Activated naive CD4-positive, alpha-beta T cell treated with anti-CD3 and anti-CD28 coated beads, Interleukin-2, amount 50 U/mL, for 16 hours (primary cell): ENCODE data around the gene SFPQ.
"Not testable (repeated sequence)": the region's sequence is repeated elsewhere in the genome, so short reads cannot be mapped to it uniquely, and the experiment has no call there.

ENCODE experiments used
- DNase-seq: peaks from one replicate; pipeline ENCODE4 v3.0.0-alpha.2; 2020

SFPQ gene, protein sequence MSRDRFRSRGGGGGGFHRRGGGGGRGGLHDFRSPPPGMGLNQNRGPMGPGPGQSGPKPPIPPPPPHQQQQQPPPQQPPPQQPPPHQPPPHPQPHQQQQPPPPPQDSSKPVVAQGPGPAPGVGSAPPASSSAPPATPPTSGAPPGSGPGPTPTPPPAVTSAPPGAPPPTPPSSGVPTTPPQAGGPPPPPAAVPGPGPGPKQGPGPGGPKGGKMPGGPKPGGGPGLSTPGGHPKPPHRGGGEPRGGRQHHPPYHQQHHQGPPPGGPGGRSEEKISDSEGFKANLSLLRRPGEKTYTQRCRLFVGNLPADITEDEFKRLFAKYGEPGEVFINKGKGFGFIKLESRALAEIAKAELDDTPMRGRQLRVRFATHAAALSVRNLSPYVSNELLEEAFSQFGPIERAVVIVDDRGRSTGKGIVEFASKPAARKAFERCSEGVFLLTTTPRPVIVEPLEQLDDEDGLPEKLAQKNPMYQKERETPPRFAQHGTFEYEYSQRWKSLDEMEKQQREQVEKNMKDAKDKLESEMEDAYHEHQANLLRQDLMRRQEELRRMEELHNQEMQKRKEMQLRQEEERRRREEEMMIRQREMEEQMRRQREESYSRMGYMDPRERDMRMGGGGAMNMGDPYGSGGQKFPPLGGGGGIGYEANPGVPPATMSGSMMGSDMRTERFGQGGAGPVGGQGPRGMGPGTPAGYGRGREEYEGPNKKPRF

DNA sequence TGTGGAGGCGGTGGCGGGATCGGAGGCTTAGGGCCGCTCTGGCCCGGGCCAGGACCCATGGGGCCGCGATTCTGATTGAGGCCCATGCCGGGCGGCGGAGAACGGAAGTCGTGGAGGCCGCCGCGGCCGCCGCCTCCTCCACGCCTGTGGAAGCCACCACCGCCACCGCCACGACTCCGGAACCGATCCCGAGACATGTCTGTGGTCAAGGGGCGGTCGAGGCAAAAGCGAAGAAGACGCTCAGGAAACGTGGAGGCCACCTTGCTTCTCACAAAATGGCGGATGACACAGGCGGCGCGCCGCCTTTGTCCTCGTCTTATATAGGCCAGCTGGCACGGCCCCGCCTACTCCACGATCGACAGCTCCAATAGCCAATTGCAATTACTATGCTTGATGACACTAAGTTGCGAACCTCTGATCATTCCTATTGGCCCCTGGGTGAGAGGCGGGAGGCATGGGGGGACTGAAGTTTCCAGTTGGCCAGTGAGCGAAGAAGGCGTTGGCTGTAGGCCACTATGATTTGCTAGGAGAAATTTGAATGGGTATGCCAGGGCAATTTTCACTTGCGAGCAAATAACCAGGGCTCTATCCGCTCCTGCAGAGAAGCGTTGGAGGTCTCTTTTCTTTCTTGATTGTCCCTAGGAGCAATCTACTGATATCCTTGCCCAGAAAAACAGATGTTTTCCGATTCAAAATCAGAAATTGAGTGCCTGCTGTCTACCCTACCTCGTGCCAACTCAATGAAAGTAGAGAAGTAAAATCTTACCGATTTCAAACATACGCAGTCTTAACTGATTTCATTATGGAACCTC, at the start of gene SFPQ:
Gene SFPQ (minus strand): TSS at position 293 of the 812 bp plus-strand sequence. CDS start 96 bp downstream, at position 197.
- DNase-seq = peak; percentile 94

DNA sequence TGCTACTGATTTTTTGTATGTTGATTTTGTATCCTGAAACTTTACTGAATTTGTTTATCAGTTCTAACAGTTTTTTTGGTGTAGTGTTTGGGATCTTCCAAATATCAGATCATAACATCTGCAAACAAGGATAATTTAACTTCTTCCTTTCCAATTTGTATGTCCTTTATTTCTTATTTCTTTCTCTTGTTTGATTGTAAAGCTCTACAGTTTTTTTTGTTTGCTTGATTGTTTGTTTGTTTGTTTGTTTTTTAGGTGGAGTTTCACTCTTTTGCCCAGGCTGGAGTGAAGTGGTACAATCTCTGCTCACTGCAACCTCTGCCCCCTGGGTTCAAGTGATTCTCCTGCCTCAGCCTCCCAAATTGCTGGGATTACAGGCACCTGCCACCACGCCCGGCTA, 43.8 kb upstream of the SFPQ start:
- not testable (repeated sequence) for DNase-seq

DNA sequence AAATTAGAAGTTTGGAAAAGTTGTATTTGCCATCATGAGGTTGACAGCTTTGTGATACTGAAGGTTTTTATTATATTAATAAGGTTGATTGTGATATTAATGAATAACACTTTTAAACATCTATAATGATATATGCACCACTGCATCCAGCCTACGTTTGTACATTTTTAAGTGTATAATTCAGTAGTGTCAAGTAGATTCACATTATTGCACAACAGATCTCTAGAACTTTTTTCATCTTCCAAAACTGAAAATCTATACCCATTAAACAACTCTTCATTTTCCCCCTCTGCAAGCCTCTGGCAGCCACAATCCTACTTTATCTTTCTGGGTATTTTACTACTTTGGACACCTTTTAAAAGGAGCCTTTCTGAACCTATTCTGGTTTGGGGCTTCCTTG, 38.3 kb upstream of the SFPQ start:
- DNase-seq = no peak

DNA sequence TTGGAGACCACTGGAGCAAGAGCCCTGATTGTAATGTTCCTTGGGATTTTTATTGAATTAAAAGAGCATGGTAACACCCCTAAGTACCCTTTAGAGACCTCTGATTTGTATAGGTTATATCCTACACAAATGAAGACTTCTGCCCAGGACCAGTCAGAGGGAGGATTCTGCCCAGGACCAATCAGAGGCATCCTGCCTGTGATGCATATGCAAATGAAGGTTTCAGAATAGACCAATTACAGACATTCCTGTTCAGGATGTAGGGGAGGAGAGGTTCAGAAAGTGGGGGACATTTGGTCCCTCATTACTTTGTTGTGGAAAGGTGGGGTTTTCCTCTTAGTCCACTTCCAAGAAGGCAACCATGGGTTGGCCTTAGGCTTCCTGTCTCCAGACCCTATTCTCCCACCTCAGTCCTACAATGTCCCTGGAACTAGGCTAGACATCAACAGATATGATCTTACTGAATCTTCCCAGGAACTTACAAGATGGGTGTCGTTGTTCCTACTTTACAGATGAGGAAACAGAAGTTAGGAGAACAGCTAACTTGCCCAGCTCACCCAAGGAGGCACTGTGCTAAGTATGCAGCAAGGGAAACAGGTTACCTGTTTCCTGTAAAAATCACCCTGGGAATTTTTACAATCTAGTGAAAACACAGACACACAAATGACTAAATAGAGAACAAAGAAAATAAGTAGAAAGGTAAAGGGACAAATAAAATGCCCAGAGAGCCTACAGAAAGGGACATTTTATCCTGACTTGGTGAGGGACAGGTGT, 36.8 kb upstream of the SFPQ start:
- DNase-seq = no peak

DNA sequence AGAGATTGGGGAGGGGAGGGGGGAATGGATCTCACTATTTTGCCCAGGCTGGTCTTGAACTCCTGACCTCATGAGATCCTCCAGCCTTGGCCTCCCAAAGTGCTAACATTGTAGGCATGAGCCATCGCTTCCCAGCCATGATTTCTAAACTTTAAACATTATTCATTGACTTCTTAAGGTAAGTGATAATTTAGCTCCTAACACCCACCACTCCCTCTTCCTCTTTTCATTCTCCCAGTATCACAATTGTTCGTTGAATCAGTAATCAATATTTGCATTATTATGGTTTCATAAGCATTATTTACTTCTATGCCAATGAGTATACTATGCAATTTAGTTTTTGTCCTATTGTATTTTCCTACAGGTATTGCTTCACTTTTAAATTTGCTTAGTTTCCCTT, 33.6 kb upstream of the SFPQ start:
- no peak for DNase-seq

DNA sequence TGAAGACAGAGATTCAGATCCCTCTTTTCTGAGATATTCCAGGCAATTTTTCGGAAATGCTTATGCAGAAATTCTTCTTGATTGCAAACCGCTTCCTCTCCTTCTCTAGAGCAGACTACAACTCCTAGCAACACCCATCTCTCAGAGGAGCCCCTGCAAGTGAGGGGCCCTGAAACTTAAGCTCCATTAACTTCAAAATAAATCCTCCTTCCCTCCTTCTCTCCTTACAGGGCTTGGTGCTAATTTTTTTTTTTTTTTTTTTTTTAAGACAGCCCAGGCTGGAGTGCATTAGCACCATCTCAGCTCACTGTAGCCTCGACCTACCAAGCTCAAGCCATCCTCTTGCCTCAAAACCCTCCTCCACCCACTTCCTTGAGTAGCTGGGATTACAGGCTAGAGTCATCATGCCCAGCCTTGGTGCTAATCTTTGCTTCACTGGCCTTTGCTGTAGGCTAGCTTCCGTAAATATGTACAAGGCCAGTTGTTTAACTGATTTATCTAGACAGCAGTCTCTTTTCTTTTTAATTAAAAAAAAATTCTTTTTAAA, 30.2 kb upstream of the SFPQ start:
- DNase-seq = no peak

DNA sequence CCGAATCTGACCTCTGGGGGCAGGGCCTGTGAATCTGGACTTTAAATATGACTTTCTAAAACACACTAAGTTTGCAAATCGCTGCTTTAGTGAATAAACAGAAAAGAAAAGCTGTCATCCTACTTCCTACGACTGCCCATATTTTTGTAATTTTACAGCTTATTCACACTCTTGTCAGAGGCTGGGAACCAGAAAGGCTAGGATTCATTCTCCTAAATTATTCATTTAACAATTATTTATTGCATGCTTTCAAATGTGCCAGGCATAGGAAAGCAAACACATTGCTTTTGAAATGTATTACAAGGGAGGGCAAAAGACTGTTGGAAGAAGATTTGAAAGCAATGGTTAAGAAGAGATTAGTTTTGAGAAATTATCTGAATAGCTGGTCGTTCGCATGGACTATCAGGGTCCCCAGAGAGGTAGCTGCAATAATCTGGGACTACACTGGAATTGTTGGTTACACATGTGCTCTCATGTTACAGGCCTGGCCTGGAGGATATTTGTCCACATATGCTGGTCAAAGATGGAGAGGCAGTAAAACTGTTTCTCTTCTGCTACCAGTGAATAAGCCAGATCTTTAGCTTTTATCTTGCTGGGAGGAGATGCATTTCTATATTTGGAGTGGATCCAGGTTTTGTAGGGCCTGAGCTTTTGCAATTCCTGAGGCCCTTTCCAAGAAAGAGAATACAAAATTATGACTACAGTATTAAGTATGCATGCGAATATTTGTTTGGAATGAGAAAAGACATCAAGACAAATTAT, 29.6 kb upstream of the SFPQ start:
- no peak for DNase-seq

DNA sequence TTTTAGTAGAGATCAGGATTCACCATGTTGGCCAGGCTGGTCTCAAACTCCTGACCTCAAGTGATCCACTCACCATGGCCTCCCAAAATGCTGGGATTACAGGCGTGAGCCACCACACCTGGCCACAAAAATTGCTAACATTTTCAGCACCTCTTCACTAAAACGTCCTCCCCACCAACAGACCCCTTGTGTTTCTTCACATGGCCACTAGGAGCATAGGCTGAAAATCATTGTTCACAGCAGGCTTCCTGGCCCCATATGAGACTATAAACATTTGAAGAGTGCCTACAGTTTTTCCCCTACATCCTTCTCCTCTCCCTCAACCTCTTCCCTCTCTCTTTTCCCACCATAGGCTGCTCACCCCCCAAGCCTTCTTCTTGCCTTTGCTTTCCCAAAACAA, 28.0 kb upstream of the SFPQ start:
- DNase-seq = no peak

DNA sequence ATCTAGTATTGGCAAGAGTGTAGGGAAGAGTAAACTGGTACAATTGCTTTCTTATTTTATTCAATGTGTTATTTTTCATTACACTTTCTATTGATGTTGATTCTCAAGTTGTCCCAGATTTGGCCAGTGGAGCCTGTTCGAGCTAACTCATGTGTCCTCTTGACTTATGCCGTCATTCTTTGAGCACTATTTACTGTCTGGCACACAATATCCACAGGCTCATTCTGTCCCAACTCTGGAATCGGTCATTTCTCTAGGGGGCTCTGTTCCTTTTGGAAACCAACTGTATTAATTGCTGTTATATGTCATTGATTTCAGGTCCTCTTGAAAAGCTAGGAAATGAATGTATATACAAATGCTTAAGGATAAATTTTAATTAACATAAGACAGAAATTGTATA, 22.4 kb upstream of the SFPQ start:
- DNase-seq = no peak

DNA sequence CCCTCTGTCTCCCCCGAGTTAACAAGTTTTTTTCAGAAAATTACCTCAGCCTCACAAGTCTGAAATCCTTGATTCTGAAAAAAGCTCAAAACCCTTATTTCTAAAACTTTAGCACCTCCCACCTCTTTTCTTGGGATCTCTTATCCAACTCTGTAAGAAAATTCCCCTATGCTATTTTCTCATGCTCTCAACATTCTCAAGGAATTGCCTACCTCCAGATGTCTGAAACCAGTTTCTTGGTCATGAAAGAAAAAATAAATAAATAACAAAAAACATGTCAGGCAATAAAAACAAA, 18.1 kb upstream of the SFPQ start:
- no peak for DNase-seq

DNA sequence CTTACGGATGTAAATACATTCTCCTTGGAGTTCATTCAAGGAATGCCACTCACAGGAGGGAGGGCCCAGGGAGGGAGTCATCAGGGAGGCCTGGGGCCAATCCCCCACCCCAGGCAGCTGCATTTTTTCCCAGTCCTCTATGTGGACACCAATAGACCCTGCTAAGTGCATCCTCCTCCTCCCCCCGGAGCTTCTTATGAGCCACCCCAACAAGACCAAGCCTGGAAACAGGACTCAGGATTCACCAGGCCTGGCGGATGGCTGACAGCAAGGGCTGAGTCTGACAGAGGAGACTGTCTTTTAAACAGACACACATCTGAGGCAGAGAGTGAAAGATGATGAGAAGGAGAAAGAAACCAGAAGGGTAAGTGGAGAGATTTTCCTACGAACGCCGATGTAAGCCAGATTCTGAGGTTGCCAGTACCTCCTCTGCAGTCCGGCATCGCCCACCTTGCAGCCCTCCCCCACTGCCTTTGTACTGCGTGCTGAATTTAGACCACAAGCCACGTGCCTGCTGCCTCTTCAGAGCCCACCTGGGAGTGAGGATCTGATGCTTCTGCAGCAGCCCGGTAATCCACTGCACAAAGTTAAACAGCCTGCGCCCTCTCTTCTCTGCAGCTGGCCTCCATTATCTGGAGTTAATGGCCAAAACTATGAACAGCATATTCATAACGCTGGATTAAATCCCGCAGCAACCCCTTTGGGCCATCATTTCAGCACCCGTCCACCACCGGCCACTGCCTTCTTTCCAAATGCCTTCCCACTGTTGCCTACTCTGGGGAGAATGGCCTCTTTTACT, 17.6 kb upstream of the SFPQ start:
- DNase-seq = no peak

DNA sequence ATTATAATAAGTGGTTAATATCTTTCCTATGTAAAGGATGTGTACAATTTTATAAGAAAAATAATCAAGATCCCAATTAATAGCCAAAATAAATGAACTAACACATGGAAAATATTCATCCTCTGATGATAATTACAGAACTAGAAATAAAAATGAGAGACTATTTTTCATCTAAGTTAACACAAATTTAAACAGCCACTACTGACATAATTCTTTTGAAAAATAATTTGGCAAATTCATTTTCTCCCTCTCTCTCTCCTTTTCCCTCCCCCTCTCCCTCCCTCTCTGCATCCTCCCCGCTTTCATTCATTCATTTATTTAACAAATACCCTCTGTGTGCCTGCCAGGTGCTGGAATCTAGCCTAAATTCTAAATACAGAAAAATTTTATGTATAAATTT, 10.3 kb upstream of the SFPQ start:
- DNase-seq = no peak

DNA sequence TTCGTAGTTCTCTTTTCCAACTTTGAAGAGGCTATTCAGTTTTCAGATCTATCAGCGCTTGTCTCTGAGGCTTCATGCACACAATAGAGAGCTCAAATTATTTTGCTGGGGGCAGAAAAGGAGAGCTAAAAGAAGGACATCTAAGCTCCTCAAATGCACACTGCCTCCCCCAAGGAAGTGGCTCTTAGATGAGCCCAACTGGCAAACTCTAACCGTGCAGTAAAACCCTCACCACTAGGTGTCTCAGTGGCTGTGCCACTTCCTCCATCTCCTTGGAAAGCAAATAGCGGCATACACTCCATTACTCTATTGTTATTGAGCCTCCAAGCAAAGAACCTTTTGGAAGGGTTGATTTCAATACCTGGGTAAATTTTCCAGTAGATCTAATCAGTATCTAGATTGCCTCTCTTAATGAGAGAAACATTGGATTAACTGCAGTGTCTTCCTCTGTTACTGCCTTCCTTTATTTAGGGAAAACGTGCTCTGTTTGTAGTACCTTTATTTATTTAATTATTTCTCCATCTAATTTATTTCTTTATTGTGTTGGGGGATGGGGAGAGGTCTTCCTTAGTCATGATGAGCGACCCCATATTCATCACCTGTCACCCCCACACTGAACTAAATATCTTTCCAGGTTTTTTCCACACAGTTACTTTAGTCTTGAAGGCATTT, 9.2 kb upstream of the SFPQ start:
- peak; percentile 66 for DNase-seq

DNA sequence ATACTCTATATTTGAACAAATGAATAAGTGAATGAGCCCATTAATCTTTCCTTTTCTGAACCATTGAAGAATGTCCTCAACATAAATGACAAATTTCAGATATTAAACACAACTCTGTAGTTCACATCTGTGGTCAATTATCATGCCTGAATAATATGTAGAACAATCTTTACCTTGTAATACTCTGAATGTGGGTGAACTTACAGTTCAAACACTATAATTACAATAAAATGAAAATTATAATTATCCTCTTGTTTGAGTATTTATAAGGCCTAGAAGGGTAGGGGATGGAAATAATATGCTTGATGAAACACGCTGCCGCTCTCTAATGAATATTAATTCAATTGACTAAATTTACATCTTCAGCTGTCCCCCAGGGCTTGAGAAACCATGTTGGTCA, 8.7 kb upstream of the SFPQ start:
- no peak for DNase-seq

DNA sequence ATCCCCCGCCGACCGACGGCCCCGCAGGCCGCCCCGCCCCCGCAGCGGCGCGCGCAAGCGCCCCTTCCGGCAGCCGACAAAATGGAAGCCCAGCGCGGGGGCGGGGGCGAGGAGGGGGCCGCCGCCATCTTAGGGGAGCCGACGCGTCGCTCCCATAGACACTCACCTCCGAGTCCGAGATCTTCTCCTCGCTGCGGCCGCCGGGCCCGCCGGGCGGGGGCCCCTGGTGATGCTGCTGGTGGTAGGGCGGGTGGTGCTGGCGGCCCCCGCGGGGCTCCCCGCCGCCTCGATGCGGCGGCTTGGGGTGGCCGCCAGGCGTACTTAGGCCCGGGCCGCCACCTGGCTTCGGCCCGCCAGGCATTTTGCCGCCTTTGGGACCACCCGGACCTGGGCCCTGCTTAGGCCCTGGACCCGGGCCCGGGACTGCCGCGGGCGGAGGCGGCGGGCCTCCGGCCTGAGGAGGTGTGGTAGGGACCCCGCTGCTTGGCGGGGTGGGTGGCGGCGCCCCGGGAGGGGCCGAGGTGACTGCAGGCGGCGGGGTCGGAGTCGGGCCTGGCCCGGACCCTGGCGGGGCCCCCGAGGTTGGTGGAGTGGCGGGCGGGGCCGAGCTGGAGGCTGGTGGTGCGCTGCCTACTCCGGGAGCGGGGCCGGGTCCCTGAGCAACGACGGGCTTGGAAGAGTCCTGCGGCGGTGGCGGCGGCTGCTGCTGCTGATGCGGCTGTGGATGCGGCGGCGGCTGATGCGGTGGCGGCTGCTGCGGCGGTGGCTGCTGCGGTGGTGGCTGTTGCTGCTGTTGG, 691 bp downstream of the SFPQ start:
- peak; percentile 93 for DNase-seq

DNA sequence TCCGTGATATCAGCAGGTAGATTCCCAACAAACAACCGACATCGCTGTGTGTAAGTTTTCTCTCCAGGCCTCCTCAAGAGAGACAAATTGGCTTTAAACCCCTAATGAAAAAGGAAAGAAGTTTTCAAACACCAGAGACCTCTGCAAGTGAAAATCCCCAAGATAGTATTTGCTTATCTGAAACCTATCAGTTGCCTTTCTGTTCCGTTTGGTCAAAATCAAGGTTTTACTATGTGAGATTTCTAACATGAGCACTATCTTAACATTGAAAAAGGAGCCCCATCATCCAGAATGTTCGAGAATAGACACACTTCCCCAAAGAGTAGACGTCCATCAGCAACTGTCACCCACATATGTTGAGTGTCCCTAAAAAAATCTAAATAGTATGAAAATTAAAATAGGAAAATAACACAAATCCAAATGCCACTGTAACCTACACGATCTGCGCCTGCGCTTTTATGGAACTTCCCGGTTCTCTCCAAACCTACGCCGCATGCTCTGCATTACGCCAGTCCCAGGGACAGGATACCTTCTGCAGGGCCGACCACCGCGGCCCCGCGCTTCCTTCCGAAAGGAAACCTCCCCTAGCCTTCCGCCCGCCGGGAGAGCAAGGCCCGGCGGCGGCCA, 1.4 kb downstream of the SFPQ start:
- no peak for DNase-seq

DNA sequence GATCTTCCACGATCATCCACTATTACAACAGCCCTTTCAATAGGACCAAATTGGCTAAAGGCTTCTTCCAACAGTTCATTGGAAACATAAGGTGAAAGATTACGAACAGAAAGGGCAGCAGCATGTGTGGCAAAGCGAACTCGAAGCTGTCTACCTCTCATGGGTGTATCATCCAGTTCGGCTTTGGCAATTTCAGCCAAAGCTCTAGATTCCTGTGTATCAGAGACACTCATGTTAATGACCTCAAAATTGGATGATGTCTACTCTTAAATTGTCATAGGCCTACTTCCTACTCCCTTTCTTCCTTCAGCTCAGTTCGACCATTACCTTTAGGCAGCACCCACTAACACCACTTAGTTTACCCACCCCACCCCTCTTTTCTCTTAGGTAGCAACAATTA, 2.2 kb downstream of the SFPQ start:
- DNase-seq = no peak

DNA sequence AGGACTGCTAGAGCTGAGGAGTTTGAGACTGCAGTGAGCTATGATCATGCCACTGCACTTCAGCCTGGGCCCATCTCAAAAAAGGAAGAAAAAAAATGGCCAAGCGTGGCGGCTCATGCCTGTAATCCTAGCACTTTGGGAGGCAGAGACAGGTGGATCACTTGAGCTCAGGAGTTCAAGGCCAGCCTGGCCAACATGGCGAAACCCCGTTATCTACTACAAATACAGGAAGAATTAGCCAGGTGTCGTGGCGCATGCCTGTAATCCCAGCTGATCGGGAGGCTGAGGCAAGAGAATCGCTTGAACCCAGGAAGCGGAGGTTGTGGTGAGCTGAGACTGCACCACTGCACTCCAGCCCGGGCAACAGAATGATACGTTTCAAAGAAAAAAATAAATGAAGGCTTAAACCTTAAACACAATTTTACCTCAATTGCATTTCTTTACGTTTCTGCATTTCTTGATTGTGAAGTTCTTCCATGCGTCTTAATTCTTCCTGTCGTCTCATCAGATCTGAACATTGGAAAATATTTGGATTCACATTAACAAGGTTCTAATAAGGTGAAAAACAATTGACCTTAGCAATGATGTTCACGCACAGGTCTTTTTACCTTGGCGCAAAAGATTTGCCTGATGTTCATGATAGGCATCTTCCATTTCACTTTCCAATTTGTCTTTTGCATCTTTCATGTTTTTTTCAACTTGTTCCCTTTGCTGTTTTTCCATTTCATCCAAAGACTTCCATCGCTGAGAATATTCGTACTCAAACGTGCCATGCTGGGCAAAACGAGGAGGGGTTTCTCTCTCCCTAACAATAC, 4.2 kb downstream of the SFPQ start:
- DNase-seq = no peak
